Stimulated activated naive CD8-positive, alpha-beta T cell treated with anti-CD3 and anti-CD28 coated beads, Interleukin-15, Interleukin-2, amounts not matched to agents 100 ng/mL and 50 ng/mL, for 24 hours (primary cell): ENCODE results near the gene KCTD10.

Experiments
- H3K27ac Mint-ChIP-seq: one replicate; pipeline ENCODE4 v1.8.0; 2021; ENCODE audit warnings: mild to moderate bottlenecking, mixed read lengths
- H3K27me3 Mint-ChIP-seq: one replicate; pipeline ENCODE4 v1.8.0; 2021; ENCODE audit warnings: mixed read lengths
- H3K36me3 Mint-ChIP-seq: one replicate; pipeline ENCODE4 v1.8.0; 2021; ENCODE audit warnings: low read depth, mixed read lengths
- H3K4me1 Mint-ChIP-seq: one replicate; pipeline ENCODE4 v1.8.0; 2021; ENCODE audit warnings: low read depth, mixed read lengths
- H3K4me3 Mint-ChIP-seq: one replicate; pipeline ENCODE4 v1.8.0; 2021; ENCODE audit warnings: mild to moderate bottlenecking, mixed read lengths
- H3K9me3 Mint-ChIP-seq: one replicate; pipeline ENCODE4 v1.8.0; 2021; ENCODE audit warnings: mixed read lengths

Gene KCTD10

GRCh38 chr12:109467978-109468676 is 9.0 kb downstream of the KCTD10 start:
- H3K27me3 Mint-ChIP-seq: no peaks in the 10 kb centered on the region

GRCh38 chr12:109466821-109467220 is 10.3 kb downstream of the KCTD10 start:
- Mint-ChIP-seq H3K27me3 (no peaks in the 10 kb centered on the region), H3K36me3 (peaks cover 17% of the 10 kb centered on the region), H3K27ac (no peak overlapping the region), H3K9me3 (no peaks in the 10 kb centered on the region), H3K4me1 (peaks cover 36% of the 10 kb centered on the region), H3K4me3 (no peak overlapping the region)

More at GRCh38 chr12:109467978-109468676, 9.0 kb downstream of the KCTD10 start:
- peaks cover 23% of the 10 kb centered on the region for H3K4me1 Mint-ChIP-seq
- peaks cover 17% of the 10 kb centered on the region for H3K36me3 Mint-ChIP-seq
- H3K27ac Mint-ChIP-seq: no peak overlapping the region
- H3K4me3 Mint-ChIP-seq: no peak overlapping the region
- no peaks in the 10 kb centered on the region for H3K9me3 Mint-ChIP-seq

GRCh38 chr12:109466305-109466704 is 10.8 kb downstream of the KCTD10 start:
- H3K4me3 Mint-ChIP-seq: no peak overlapping the region
- no peaks in the 10 kb centered on the region for H3K27me3 Mint-ChIP-seq
- no peak overlapping the region for H3K27ac Mint-ChIP-seq
- peaks cover 17% of the 10 kb centered on the region for H3K36me3 Mint-ChIP-seq
- no peaks in the 10 kb centered on the region for H3K9me3 Mint-ChIP-seq
- H3K4me1 Mint-ChIP-seq: peaks cover 42% of the 10 kb centered on the region

GRCh38 chr12:109464642-109465351 is 12.3 kb downstream of the KCTD10 start:
- Mint-ChIP-seq H3K27me3 (no peaks in the 10 kb centered on the region), H3K4me3 (no peak overlapping the region), H3K4me1 (peaks cover 37% of the 10 kb centered on the region), H3K36me3 (peaks cover 14% of the 10 kb centered on the region), H3K9me3 (no peaks in the 10 kb centered on the region), H3K27ac (no peak overlapping the region)

GRCh38 chr12:109463756-109464155 is 13.3 kb downstream of the KCTD10 start:
- H3K36me3 Mint-ChIP-seq: peaks cover 18% of the 10 kb centered on the region
- H3K9me3 Mint-ChIP-seq: no peaks in the 10 kb centered on the region
- no peak overlapping the region for H3K27ac Mint-ChIP-seq
- peaks cover 43% of the 10 kb centered on the region for H3K4me1 Mint-ChIP-seq
- no peaks in the 10 kb centered on the region for H3K27me3 Mint-ChIP-seq
- no peak overlapping the region for H3K4me3 Mint-ChIP-seq

DNA sequence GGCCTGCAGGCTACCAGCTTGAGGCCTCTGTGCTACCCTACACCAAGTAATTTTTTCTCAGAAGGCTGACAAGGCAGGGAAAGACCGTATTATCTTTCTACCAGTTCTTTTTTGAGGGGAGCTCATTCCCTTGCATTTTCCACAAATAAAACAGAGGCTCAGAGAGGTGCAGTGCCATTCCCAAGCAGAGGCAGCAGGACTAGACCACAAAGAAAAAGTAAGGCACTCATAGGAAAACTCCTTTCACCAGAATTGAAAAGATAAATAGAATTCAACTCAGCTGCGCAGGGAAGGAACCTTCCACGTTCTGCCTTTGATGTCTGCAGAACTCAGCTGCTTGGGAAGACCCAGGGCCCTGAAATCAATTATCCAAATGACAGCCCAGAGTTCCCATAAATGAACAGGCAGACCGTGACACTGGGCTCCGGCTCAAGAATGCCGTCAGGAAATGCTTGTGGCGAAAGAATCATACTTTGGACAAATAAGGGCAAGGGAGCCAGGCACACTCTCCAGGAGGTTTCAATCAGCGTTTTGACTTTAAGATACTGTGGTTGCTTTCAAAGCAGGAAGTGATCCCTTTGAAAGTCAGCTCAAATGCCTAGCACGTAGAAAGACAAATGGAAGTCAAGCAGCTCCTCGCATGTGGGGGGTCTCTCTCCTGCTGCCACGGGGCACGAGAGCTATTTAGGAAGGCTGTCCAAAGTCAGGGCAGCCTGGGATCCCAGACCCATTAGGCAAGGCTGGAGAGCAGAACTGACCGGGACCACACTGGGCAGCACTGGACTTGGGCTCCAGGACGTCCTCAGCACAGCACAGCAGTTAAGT is 14.0 kb downstream of the KCTD10 start:
- peaks cover 17% of the 10 kb centered on the region for H3K36me3 Mint-ChIP-seq
- peaks cover 49% of the 10 kb centered on the region for H3K4me1 Mint-ChIP-seq
- no peak overlapping the region for H3K4me3 Mint-ChIP-seq
- no peaks in the 10 kb centered on the region for H3K27me3 Mint-ChIP-seq
- H3K9me3 Mint-ChIP-seq: no peaks in the 10 kb centered on the region
- H3K27ac Mint-ChIP-seq: peak overlapping the region; percentile 57

GRCh38 chr12:109461846-109462756 is 15.0 kb downstream of the KCTD10 start:
- H3K4me3 Mint-ChIP-seq: no peak overlapping the region
- H3K27ac Mint-ChIP-seq: no peak overlapping the region
- no peaks in the 10 kb centered on the region for H3K27me3 Mint-ChIP-seq
- peaks cover 23% of the 10 kb centered on the region for H3K36me3 Mint-ChIP-seq
- H3K4me1 Mint-ChIP-seq: peaks cover 52% of the 10 kb centered on the region
- H3K9me3 Mint-ChIP-seq: no peaks in the 10 kb centered on the region

GRCh38 chr12:109461049-109461845 is 15.9 kb downstream of the KCTD10 start:
- peaks cover 52% of the 10 kb centered on the region for H3K4me1 Mint-ChIP-seq
- H3K9me3 Mint-ChIP-seq: no peaks in the 10 kb centered on the region
- no peak overlapping the region for H3K4me3 Mint-ChIP-seq
- peak overlapping the region; percentile 23 for H3K27ac Mint-ChIP-seq
- no peaks in the 10 kb centered on the region for H3K27me3 Mint-ChIP-seq
- H3K36me3 Mint-ChIP-seq: peaks cover 32% of the 10 kb centered on the region

DNA sequence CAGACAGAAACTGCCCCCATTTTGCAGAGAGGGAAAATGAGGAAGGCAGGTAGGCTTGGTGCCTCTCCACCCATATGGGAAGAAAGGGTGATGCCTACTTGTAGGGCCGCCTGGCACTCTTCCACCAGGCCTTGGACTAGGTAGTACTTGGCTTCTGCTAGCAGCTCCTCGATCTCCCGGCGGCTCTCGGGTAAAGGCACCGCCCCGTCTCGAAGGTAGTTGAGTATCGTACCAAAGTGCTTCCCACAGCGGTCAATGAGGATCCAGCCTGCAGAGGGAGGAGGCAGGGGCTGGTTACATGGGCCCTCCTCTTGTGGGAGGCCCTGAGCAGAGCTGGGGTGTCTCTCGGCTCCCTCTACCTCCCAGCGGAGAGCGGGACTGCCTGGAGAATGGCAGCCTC is 16.6 kb downstream of the KCTD10 start:
- Mint-ChIP-seq H3K4me1 (peaks cover 50% of the 10 kb centered on the region), H3K9me3 (no peaks in the 10 kb centered on the region), H3K4me3 (no peak overlapping the region), H3K27me3 (no peaks in the 10 kb centered on the region), H3K27ac (no peak overlapping the region), H3K36me3 (peaks cover 37% of the 10 kb centered on the region)

GRCh38 chr12:109459247-109459646 is 17.9 kb downstream of the KCTD10 start:
- no peaks in the 10 kb centered on the region for H3K9me3 Mint-ChIP-seq
- H3K27ac Mint-ChIP-seq: peak overlapping the region; percentile 73
- H3K4me1 Mint-ChIP-seq: peaks cover 48% of the 10 kb centered on the region
- H3K4me3 Mint-ChIP-seq: no peak overlapping the region
- peaks cover 39% of the 10 kb centered on the region for H3K36me3 Mint-ChIP-seq
- H3K27me3 Mint-ChIP-seq: no peaks in the 10 kb centered on the region

GRCh38 chr12:109458771-109459208 is 18.3 kb downstream of the KCTD10 start:
- H3K9me3 Mint-ChIP-seq: no peaks in the 10 kb centered on the region
- no peaks in the 10 kb centered on the region for H3K27me3 Mint-ChIP-seq
- peaks cover 44% of the 10 kb centered on the region for H3K36me3 Mint-ChIP-seq
- H3K4me3 Mint-ChIP-seq: no peak overlapping the region
- peaks cover 43% of the 10 kb centered on the region for H3K4me1 Mint-ChIP-seq
- H3K27ac Mint-ChIP-seq: peak overlapping the region; percentile 73

DNA sequence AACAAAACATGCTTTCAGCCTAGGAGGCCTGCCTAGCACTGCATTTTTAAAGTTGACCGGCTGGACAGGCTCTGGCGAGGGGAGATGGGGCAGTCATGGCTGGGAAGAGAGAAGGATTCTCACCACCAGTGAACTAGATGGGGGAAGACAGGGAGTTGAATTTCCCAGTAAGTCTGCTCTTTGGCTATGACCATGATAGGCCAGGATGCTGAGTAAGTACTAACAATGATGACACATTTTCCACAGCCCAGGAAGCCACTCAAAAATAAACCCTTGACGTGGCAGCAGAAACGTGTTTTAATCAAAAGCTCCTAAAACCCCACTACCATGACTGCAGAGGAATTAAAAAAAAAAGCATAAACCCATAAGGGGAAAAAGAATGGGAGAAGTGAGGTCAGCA is 19.0 kb downstream of the KCTD10 start:
- H3K4me3 Mint-ChIP-seq: no peak overlapping the region
- H3K4me1 Mint-ChIP-seq: peaks cover 36% of the 10 kb centered on the region

GRCh38 chr12:109455706-109456105 is 21.4 kb downstream of the KCTD10 start:
- Mint-ChIP-seq H3K9me3 (no peaks in the 10 kb centered on the region), H3K4me1 (peaks cover 15% of the 10 kb centered on the region), H3K4me3 (no peak overlapping the region), H3K27me3 (no peaks in the 10 kb centered on the region), H3K36me3 (peaks cover 55% of the 10 kb centered on the region), H3K27ac (no peak overlapping the region)

More for the DNA sequence above, 19.0 kb downstream of the KCTD10 start:
- Mint-ChIP-seq H3K36me3 (peaks cover 48% of the 10 kb centered on the region), H3K9me3 (no peaks in the 10 kb centered on the region), H3K27ac (peak overlapping the region; percentile 89), H3K27me3 (no peaks in the 10 kb centered on the region)
